K562 (cell line): Measurements from ENCODE around the gene SELENOW. TPM values are rescaled to one million over a fixed set of nuclear protein-coding genes. Genes with fewer than 3 reads are reported as not detected.

Source experiments
- AFF4 ChIP-seq: sonication (generic); formaldehyde crosslinking; IDR thresholded peaks from 2 replicates; pipeline ENCODE4 v1.8.0; 2023; ENCODE audit warnings: mild to moderate bottlenecking, missing genetic modification reagents
- BACH1 ChIP-seq: fragments of 200-800 bp; sonication (Bioruptor generic); IDR thresholded peaks from 2 replicates; pipeline ENCODE4 v1.6.1; 2016; ENCODE audit warnings: missing genetic modification characterization, missing compliant biosample characterization
- BMI1 ChIP-seq: fragments of 150-350 bp; IDR thresholded peaks from 2 replicates; pipeline ENCODE4 v1.6.1; 2014; ENCODE audit warnings: low read length
- CEBPZ ChIP-seq: fragments of 150-350 bp; IDR thresholded peaks from 2 replicates; pipeline ENCODE4 v1.6.1; 2014; ENCODE audit warnings: low read depth, mild to moderate bottlenecking, low read length, borderline replicate concordance
- GABPB2 ChIP-seq: fragments of 250-450 bp; sonication (Bioruptor Pico); conservative IDR thresholded peaks from 2 replicates; pipeline ENCODE4 v1.5.1; 2021; ENCODE audit warnings: mild to moderate bottlenecking
- MTA3 ChIP-seq: fragments of 450-650 bp; formaldehyde crosslinking; IDR thresholded peaks from 2 replicates; pipeline ENCODE4 v1.6.1; 2017; ENCODE audit warnings: mild to moderate bottlenecking, borderline replicate concordance
- MYNN ChIP-seq, 2 experiments: sonication (generic); formaldehyde crosslinking in 1 of 2; IDR thresholded peaks; 2 replicates each; pipeline versions ENCODE4 v1.5.0 to v1.6.1; 2016 to 2020; ENCODE audit warnings: antibody characterized with exemption in 1 of 2, missing genetic modification reagents in 1 of 2
- PCBP1 ChIP-seq: fragments of 200-400 bp; formaldehyde crosslinking; IDR thresholded peaks from 2 replicates; pipeline ENCODE4 v1.6.1; 2018; ENCODE audit warnings: mild to moderate bottlenecking, low read depth, low read length; ENCODE audit not compliant: poor library complexity, severe bottlenecking
- STAT5A ChIP-seq: IDR thresholded peaks from 2 replicates; pipeline ENCODE4 v1.6.1; 2012; ENCODE audit warnings: low read length, inconsistent platforms, borderline replicate concordance
- ZNF121 ChIP-seq: sonication (generic); formaldehyde crosslinking; conservative IDR thresholded peaks from 2 replicates; pipeline ENCODE4 v1.8.0; 2022; ENCODE audit warnings: missing genetic modification reagents
- ZNF212 ChIP-seq: fragments of 450-650 bp; formaldehyde crosslinking; IDR thresholded peaks from 2 replicates; pipeline ENCODE4 v1.4.0; 2020; ENCODE audit warnings: mild to moderate bottlenecking
- ZNF717 ChIP-seq: fragments of 250-450 bp; sonication (Bioruptor Pico); IDR thresholded peaks from 2 replicates; pipeline ENCODE4 v1.5.0; 2021
- polyA plus RNA-seq, 8 experiments: library from polyadenylated mRNA; depleted of rRNA in 4 of 8; stranded (reverse) in 5 of 8; unstranded in 3 of 8; fragments of >200 nt; fragmentation: Nextera tagmentation in 2 of 8; fragmentation: Illumina TruSeq in 1 of 8; extraction: Ambion mirVana in 2 of 8; extraction: Trizol in 1 of 8; gene quantifications; 2 replicates each; pipeline versions ENCODE4 v1.2.1 to v1.2.3, GENCODE V29; 2011 to 2014; ENCODE audit warnings: inconsistent platforms in 1 of 8, missing spikeins in 1 of 8
- total RNA-seq, 7 experiments: library from RNA; depleted of rRNA in 6 of 7; stranded (reverse); fragments of >200 nt in 6 of 7; fragmentation: Illumina TruSeq in 2 of 7; extraction: Trizol in 2 of 7; gene quantifications; 2 replicates each; pipeline versions ENCODE4 v1.2.1 to v1.2.3, GENCODE V29; 2011 to 2021; ENCODE audit warnings: low replicate concordance in 1 of 7
- TF ChIP-seq, protein P1 (sequence below): fragments of 200-800 bp; sonication (Bioruptor generic); IDR thresholded peaks from 2 replicates; pipeline ENCODE4 v1.6.1; 2017; ENCODE audit warnings: missing genetic modification characterization, missing compliant biosample characterization
- TF ChIP-seq, protein P2 (sequence below), 2 experiments: fragments of 450-650 bp in 1 of 2; IDR thresholded peaks; 2 replicates each; pipeline ENCODE4 v1.6.1; 2011 to 2017; ENCODE audit warnings: low read depth in 2 of 2, antibody characterized with exemption in 1 of 2, borderline replicate concordance in 1 of 2, low read length in 1 of 2, mild to moderate bottlenecking in 1 of 2, mixed read lengths in 1 of 2; ENCODE audit not compliant: control insufficient read depth in 1 of 2

Gene SELENOW
- total and polyA plus RNA-seq, 9 of the 15 experiments (the other 6 are each of a cell fraction or from before 2014, with no cell fraction given): 91.9 to 279 (median 156) TPM

DNA sequence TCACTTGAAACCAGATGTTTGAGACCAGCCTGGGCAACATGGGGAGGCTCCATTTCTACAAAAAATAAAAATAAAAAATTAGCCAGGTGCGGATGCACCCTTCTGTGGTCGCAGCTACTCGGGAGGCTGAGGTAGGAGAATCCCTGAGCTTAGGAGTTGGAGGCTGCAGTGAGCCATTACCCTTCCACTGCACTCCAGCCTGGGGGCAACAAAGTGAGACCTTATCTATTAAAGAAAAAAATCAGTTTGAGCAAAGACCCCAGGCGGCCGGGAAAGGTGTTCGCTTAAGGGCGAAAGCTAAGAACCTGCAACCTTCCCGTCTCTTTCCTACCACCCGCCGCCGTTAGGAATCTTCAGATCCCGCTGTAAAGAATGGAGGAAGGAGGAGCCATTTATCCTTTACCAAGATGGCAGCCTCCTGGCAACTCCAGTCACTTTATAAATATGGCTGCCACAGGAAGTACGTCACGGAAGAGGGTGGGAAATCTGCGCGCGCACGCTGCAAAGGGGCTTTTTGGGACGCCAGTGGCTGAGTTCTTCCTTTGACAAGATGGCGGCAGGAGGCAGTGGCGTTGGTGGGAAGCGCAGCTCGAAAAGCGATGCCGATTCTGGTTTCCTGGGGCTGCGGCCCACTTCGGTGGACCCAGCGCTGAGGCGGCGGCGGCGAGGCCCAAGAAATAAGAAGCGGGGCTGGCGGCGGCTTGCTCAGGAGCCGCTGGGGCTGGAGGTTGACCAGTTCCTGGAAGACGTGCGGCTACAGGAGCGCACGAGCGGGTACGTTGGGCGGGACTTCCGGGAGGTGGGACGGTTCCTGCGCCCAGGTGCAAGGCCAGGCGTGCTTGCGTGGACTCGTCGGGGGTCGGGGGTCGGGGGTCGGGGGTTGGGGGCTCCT lies 33.2 kb upstream of the SELENOW start, which contains the start of gene NOP53 (continued):
- TF ChIP-seq CEBPZ (no peak), ZNF717 (no peak), MYNN (IDR thresholded peaks at IDR 0.05) (no peak), MYNN (CRISPR knock-in tag; IDR thresholded peaks at IDR 0.05) (no peak), STAT5A (no peak), MTA3 (peak; percentile 89; the same call in 1 of the 2 replicates), AFF4 (0 out of 2 replicates have a peak, but pooled peaks have one; percentile 85), BMI1 (no peak), ZNF212 (no peak), GABPB2 (CRISPR knock-in tag) (no peak), PCBP1 (peak; percentile 60), ZNF121 (CRISPR knock-in tag) (0 out of 2 replicates have a peak, but pooled peaks have one; percentile 2), BACH1 (tag) (peak; percentile 67; the same call in 1 of the 2 replicates)
- TF ChIP-seq, protein P1, sequence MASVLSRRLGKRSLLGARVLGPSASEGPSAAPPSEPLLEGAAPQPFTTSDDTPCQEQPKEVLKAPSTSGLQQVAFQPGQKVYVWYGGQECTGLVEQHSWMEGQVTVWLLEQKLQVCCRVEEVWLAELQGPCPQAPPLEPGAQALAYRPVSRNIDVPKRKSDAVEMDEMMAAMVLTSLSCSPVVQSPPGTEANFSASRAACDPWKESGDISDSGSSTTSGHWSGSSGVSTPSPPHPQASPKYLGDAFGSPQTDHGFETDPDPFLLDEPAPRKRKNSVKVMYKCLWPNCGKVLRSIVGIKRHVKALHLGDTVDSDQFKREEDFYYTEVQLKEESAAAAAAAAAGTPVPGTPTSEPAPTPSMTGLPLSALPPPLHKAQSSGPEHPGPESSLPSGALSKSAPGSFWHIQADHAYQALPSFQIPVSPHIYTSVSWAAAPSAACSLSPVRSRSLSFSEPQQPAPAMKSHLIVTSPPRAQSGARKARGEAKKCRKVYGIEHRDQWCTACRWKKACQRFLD (CRISPR knock-in tag): peak; percentile 93
- TF ChIP-seq, protein P2, sequence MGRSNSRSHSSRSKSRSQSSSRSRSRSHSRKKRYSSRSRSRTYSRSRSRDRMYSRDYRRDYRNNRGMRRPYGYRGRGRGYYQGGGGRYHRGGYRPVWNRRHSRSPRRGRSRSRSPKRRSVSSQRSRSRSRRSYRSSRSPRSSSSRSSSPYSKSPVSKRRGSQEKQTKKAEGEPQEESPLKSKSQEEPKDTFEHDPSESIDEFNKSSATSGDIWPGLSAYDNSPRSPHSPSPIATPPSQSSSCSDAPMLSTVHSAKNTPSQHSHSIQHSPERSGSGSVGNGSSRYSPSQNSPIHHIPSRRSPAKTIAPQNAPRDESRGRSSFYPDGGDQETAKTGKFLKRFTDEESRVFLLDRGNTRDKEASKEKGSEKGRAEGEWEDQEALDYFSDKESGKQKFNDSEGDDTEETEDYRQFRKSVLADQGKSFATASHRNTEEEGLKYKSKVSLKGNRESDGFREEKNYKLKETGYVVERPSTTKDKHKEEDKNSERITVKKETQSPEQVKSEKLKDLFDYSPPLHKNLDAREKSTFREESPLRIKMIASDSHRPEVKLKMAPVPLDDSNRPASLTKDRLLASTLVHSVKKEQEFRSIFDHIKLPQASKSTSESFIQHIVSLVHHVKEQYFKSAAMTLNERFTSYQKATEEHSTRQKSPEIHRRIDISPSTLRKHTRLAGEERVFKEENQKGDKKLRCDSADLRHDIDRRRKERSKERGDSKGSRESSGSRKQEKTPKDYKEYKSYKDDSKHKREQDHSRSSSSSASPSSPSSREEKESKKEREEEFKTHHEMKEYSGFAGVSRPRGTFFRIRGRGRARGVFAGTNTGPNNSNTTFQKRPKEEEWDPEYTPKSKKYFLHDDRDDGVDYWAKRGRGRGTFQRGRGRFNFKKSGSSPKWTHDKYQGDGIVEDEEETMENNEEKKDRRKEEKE (IDR thresholded peaks at IDR 0.05; ENCODE audit: borderline replicate concordance in 1 of 2, control insufficient read depth in 1 of 2, low read depth in 2 of 2, low read length in 1 of 2): no peak
